WTC11 (cell line): ENCODE results near the gene NATD1.

Experiments
- ESRRA ChIP-seq: sonication (generic); formaldehyde crosslinking; IDR thresholded peaks from 2 replicates; pipeline ENCODE4 v1.8.1; 2022; ENCODE audit warnings: mild to moderate bottlenecking, missing genetic modification reagents, borderline replicate concordance
- FOXJ3 ChIP-seq: sonication (generic); formaldehyde crosslinking; IDR thresholded peaks from 2 replicates; pipeline ENCODE4 v1.9.0; 2021; ENCODE audit warnings: missing genetic modification reagents, mild to moderate bottlenecking, borderline replicate concordance
- IRF2 ChIP-seq: sonication (generic); formaldehyde crosslinking; IDR thresholded peaks from 2 replicates; pipeline ENCODE4 v1.8.0; 2022; ENCODE audit warnings: low read depth, missing genetic modification reagents, borderline replicate concordance
- JUN ChIP-seq: sonication (generic); formaldehyde crosslinking; IDR thresholded peaks from 2 replicates; pipeline ENCODE4 v1.8.0; 2023; ENCODE audit warnings: mild to moderate bottlenecking, missing genetic modification reagents
- NFYB ChIP-seq: sonication (generic); formaldehyde crosslinking; conservative IDR thresholded peaks from 2 replicates; pipeline ENCODE4 v1.8.0; 2022; ENCODE audit warnings: low read depth, missing genetic modification reagents
- TCF7 ChIP-seq: sonication (generic); formaldehyde crosslinking; IDR thresholded peaks from 2 replicates; pipeline ENCODE4 v1.8.0; 2022; ENCODE audit warnings: mild to moderate bottlenecking, low read depth, missing genetic modification reagents, moderate library complexity
- ZNF232 ChIP-seq: sonication (generic); formaldehyde crosslinking; IDR thresholded peaks from 2 replicates; pipeline ENCODE4 v1.8.0; 2022; ENCODE audit warnings: mild to moderate bottlenecking, missing genetic modification reagents
- ZNF396 ChIP-seq: fragments of 250-450 bp; sonication (Bioruptor Pico); IDR thresholded peaks from 2 replicates; pipeline ENCODE4 v1.8.0; 2021; ENCODE audit warnings: mild to moderate bottlenecking, moderate library complexity, borderline replicate concordance
- TF ChIP-seq, protein P1 (sequence below): fragments of 200-600 bp; IDR thresholded peaks from 2 replicates; pipeline ENCODE4 v1.8.0; 2022; ENCODE audit warnings: antibody characterized with exemption
- TF ChIP-seq, protein P2 (sequence below): sonication (generic); formaldehyde crosslinking; conservative IDR thresholded peaks from 2 replicates; pipeline ENCODE4 v1.8.1; 2022; ENCODE audit warnings: mild to moderate bottlenecking, missing genetic modification reagents
- TF ChIP-seq, protein P3 (sequence below): sonication (generic); formaldehyde crosslinking; IDR thresholded peaks from 2 replicates; pipeline ENCODE4 v1.8.1; 2023; ENCODE audit warnings: mild to moderate bottlenecking, missing genetic modification reagents, moderate library complexity

DNA sequence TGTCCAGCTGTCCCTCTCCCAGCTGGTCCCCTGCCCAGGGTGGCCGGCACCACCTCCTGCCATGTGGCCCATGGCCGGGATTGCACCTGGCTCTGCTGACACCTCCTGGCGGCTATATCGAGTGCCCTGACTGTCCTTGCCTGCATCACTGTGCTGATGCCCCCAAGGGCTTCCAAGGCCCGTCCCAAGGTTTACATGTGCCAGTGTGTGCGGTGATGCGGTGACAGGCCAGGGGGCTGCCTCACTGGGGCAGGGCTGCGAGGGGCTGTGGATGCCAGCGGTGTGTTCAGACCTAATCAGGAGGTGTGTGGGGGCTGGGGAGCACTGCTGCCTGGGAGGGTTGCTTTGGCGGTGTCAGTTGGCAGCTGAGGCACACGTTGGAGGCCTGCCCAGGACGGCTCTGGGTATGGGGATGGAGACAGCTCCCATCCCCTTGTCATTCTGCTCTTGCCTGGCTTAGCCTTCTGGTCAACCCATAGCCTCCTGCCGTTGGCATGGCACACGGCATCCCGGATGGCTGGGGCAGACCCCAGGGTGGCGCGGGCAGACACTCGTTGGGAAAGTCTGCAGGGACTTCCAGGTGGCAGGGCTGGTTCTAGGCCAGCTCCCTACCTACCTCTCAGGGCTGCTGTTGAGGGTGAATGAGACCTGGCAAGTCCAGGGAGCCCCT, 36.8 kb upstream of the NATD1 start:
- TF ChIP-seq, protein P1, sequence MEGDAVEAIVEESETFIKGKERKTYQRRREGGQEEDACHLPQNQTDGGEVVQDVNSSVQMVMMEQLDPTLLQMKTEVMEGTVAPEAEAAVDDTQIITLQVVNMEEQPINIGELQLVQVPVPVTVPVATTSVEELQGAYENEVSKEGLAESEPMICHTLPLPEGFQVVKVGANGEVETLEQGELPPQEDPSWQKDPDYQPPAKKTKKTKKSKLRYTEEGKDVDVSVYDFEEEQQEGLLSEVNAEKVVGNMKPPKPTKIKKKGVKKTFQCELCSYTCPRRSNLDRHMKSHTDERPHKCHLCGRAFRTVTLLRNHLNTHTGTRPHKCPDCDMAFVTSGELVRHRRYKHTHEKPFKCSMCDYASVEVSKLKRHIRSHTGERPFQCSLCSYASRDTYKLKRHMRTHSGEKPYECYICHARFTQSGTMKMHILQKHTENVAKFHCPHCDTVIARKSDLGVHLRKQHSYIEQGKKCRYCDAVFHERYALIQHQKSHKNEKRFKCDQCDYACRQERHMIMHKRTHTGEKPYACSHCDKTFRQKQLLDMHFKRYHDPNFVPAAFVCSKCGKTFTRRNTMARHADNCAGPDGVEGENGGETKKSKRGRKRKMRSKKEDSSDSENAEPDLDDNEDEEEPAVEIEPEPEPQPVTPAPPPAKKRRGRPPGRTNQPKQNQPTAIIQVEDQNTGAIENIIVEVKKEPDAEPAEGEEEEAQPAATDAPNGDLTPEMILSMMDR = no peak
- no peak for TF ChIP-seq ESRRA (CRISPR knock-in tag)
- TF ChIP-seq NFYB (CRISPR knock-in tag) = no peak
- no peak for TF ChIP-seq ZNF396 (CRISPR knock-in tag)
- TF ChIP-seq TCF7 = no peak
- no peak for TF ChIP-seq IRF2 (CRISPR knock-in tag)
- TF ChIP-seq, protein P2, sequence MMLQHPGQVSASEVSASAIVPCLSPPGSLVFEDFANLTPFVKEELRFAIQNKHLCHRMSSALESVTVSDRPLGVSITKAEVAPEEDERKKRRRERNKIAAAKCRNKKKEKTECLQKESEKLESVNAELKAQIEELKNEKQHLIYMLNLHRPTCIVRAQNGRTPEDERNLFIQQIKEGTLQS (CRISPR knock-in tag) = no peak
- TF ChIP-seq, protein P3, sequence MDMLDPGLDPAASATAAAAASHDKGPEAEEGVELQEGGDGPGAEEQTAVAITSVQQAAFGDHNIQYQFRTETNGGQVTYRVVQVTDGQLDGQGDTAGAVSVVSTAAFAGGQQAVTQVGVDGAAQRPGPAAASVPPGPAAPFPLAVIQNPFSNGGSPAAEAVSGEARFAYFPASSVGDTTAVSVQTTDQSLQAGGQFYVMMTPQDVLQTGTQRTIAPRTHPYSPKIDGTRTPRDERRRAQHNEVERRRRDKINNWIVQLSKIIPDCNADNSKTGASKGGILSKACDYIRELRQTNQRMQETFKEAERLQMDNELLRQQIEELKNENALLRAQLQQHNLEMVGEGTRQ (CRISPR knock-in tag) = no peak
- TF ChIP-seq ZNF232 = no peak
- no peak for TF ChIP-seq FOXJ3 (CRISPR knock-in tag)
- no peak for TF ChIP-seq JUN (CRISPR knock-in tag)
